NAMALWA (cell line): Measurements from ENCODE around the gene HNRNPA3.
"Not testable (repeated sequence)": the region's sequence is repeated elsewhere in the genome, so short reads cannot be mapped to it uniquely, and the experiment has no call there.

Experiments
- DNase-seq: peaks from one replicate; pipeline ENCODE4 v3.0.0-alpha.2; 2015; ENCODE audit warnings: low spot score

HNRNPA3 gene

DNA sequence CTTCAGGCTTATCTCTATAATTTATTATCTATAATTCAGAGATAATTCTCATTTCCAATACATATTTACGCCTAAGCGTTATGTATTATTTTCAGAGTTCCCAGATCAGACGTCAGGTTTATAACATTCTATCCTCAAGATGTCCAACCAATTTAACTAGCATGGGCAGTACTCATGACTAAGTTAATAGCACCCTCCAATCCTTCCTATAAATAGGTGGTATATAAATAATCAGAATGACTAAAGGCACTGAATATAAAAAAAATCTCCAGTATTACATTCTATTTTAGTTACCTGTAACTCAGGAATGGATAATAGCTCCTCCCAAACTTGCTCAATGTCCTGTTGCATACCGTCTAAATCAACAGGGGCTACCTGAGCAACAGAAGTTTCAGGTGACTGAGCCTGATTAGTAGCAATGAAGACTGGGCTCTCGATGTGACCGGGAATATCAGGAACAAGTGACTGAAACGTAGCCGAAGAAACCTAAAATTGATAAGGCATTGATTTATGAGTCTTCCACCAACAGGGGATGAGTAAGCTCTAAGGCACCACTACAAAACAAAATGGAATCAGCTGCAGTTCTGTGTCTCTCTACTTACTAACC is 19.6 kb downstream of the HNRNPA3 start:
- DNase-seq, result no peak

DNA sequence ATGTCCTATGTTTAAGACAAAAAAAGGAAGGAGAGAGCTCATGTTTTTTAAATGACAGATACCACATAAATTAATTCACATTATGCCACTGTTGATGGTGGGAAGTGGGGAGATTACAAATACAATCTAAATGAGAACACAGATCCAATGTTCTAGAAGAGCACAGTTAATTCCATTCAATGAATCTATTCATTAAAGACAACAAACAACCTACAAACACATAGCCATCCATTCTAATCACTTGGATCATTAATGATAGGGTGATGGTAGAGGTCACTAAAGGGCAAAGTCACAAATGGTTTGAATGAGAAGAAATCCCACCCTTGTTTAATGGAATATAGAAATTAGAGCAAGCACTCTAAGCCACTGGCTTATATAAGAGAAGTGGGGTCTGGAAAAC is 21.7 kb downstream of the HNRNPA3 start:
- no peak for DNase-seq

DNA sequence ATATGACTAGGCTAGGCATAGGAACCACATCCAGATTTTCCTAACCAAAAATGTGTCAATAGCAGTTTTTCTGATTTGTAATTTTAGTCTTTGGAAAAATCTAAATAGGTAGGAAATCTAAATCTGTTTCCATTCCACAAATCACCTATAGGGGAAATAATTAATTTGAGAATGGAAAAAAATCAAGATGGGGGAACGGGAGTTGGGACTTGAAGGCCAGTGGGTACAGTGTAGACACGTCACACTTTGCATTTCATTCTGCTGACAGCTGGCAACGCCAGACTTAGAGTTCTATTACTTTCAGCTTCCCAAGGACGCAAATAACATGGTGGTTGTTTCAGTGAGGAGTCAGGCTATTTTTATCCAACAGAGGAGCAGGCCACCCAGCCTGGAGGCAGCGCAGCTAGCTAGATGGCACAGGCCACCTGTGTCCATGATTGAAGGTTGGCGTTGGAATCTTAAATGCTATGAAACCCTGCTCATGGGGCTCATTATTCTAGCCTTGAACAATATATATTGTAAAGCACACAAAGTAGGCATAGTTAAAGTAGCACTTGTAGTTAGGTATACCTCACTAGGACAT is 23.4 kb downstream of the HNRNPA3 start:
- DNase-seq, result no peak

DNA sequence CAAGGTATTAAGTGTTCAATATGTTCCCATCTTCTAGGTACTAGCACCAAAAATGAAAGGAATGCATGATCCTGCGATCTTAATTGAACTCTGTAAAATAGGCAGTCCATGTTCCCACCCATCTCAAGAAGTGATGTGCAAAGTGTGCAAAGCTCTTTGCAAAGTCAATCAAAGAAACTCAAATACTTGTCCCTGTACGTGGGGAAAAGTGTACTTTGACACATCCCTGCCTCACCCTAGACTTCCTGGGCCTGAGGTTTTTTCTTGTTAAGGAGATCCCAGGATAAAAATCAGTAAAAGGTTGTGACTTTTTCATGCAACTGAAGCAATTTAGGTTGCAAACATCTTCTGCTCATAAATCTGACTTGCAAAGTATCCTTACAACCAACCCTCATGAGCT is 25.3 kb downstream of the HNRNPA3 start:
- no peak for DNase-seq

DNA sequence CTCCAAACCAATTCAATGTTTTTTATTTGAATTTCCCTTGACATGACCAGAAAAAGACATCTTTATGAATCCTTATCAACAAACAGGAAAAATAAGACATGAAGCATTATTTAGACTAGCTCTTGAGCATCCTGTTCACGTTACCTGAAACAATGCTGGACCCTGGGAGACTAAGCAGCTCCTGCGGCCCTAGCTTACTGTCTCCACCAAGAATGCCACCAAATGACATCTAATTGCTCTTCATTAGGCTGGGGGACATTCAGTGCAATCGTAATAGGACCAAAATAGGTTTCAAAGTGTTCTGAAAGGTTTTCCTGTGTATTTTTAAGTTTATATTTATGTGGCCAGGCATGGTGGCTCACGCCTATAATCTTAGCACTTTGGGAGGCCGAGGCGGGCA is 26.5 kb downstream of the HNRNPA3 start:
- DNase-seq, result no peak

DNA sequence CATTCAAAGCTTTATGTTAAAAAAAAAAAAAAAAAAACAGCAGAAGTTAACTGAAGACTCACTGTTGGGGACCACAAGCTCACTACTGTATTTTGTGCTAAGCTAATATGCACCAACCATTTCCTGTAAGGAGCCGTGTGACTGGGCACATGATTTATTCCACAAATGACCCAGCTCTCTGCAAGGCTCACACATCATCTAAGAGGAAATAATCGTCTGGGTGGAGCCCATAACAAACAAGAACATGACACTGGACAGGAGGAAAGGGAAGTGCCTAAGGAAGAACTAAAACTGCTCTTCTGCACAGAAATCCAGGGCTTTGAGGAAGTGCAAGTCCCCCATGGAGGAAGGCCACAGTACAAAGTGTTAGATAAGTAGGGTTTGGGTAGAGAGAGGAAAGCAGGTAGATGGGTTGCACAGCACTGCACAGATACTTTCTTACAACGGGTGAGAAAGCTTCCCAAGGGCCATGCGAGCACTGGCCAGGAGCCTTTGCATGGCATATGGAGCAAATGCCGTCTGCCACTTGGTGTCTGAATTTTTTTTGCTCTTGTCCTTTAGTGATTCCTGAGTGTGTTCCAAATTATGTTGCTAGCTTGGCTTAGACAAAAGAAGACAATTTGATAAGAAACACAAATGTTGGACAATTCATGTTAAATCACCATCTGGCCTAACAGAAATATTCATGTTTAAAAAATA is 27.5 kb downstream of the HNRNPA3 start:
- peak; percentile 50 for DNase-seq

DNA sequence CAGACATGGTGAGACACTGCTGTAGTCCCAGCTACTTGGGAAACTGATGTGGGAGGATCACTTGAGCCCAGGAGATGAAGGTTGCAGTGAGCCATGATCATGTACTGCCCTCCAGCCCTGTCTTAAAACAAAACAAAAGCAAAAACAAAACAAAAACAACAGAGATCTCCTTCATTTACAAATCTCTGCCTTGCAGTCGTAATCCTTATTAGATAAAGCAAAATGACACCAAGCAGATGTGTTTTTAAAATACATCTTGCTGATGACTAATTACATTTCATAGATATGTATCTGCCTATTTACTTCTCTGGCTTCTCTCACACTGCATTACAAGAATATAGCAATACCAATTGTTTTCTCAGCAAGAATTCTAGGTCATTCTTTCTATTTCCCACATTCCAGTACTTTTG is 29.1 kb downstream of the HNRNPA3 start:
- no peak for DNase-seq

DNA sequence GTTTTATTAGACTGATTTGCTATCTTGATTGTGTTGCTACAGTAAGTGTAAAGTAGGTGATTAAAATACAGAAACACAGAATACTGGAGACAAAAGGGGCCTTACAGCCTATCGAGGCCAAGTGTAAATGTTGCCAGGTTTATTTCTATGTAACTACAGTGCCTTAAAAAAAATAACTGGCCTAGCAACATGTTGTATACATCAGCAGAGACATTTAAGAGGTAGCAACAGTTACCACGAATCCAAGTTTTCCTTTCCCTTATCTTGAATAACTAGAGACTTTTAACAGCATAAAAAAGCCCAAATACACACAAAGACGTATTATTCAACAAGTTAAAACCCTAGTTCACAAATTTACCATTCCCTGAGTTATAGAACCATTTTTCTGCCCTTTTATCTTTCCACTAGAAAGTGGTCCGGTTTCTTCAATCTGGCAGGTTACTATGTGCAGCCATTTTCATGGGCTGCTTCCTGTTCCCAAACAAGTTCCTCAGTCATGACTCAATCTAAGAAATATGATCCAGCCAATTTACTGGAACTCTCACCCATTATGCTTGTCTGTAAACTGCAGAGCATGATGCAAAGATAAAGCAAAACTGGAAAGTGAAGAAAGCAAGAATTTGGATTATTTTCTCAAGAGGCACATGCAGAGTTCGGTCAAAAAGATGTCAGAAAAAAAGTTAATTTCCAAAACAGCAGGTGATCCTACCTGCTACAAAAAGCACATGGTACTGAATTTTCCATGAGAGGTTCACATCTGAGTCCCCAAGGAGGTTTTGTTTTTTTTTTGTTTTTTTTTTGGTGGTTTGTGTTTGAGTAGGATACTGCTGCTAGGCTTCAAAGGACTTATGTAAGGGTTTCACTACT is 29.8 kb downstream of the HNRNPA3 start:
- DNase-seq, result no peak

DNA sequence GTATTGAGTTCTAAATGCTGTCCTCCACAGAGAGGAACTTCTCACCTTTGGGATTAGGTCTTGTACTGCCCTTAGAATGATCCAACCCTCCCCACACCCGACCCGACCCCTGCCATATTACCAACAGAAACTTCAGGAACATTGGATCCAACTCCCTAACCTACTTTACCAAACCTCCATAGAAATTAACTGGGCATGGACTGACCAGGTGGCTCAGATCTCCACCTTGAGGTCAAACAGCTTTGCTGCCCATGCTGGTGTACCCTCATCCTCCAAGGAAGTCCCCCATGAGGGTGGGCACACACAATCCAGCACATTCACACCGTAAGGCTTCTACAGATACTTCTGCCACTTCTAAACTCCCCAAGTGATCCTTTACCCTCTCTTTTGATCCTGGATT is 30.5 kb downstream of the HNRNPA3 start:
- DNase-seq, result no peak

DNA sequence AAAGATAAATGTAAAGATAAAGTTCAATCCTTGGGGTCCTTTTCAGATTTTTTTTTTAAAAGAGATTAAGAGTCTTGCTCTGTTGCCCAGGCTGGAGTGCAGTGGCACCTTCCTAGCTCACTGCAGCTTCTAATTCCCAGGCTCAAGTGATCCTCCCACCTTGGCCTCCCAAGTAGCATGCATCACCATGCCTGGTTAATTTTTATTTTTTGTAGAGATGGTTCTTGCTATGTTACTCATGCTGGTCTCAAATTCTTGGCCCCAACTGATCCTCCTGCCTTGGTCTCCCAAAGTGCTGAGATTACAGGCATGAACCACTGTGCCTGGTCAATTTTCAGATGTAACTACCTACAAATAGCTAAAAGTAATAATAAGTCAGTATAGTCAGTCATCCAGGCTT is 30.9 kb downstream of the HNRNPA3 start:
- DNase-seq, result no peak

DNA sequence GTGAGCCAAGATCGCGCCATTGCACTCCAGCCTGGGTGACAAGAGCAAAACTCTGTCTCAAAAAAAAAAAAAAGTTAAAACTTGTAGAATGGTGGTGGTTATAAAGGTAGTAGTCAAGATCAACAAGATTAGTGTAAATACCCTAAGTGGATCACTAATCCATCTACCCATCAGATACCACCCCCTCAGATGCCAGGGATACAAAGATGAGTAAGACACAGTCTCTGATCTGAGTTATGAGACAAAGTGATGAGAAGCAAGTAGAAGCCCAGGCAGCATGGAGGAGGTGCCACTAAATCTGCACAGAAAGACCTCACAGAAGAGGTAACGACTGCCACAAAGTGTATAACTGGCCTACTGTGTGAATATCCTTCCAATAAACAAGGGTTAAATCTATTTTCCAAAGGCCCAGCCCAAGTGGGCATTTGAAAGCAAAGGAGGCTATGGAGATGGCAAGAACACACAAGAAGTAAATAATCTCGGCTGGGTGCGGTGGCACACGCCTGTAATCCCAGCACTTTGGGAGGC is 31.7 kb downstream of the HNRNPA3 start:
- no peak for DNase-seq

DNA sequence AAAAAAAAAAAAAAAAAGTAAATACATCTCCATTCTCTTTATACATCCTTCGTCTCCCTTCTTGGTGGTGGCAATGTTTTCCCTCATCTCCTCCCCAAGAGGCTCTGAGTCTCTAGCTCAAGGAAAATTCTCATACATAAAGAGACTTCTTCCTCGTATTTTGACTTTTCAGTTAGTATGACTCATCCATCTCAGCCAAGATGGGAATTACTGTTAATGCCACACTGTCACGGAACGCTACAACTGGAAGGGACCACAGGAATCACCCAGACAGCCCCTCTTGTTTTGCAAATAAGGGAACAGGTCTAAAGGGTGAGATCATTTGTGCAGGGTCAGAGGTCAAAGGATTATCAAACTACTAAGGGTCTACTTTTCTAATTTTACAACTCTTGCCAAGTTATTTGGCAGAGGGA is 32.4 kb downstream of the HNRNPA3 start:
- DNase-seq, result no peak

DNA sequence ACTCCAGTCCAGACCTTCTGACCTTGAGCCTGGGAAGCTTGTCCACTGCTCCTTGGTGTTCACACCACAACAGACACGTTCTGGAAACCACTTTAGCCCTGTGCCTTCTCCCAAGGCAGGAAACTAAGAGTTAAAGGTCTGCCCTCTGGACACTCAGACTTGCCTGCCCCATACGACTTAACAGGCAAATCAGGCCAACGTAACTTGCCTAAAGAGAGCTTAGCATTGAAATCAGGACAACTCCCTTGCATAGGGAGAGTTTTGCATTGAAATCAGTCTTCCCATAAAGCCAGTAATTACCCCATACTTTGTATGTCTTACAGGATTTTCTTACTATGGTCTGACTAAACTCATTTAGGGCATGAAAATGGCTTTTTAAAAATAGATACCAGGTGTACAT is 33.4 kb downstream of the HNRNPA3 start:
- DNase-seq, result no peak

DNA sequence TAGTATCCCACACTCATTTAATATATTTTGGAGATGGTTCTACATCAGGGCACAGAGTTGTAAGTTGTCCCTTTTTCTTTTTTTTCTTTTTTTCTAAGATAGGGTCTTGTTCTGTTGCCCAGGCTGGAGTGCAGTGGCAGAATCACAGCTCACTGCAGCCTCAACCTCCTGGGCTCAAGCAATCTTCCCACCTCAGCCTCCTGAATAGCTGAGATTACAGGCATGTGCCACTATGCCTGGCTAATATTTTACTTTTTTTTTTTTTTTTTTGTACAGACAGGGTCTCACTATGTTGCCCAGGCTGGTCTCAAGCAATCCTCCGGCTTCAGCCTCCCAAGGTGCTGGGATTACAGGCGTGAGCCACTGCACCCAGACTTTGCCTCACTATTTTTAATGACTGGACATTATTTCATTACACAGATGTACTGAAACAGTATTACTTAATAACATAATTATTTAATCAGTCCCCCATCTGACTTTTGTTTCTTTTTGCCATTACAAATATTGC is 34.0 kb downstream of the HNRNPA3 start:
- not testable (repeated sequence) for DNase-seq

DNA sequence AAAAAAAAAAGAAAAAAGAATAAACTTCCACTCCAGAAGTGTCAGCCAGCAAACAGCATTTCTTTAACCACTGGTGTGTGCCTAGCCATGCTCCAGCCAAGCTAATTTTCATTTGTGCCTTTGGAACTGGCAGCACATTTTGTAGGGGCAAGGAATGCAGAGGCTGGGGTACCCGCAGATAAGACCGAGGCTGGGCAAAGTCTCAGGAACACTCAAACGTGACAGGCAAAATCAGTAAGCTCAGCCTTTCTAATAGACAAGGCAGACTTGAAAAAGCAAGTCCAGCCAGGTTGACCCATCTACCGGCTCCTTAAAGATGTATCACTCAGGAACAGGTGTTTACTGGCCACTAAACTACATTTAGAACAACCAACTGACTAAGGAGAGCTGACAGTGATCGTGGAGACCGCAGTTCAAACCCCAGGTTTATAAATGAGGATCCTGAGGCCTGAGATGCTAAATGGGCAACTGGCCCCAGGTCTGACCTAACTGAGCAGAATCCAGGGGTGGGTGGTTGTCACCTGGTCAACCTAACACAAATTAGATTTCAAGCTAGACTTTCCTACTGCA is 35.2 kb downstream of the HNRNPA3 start:
- DNase-seq, result no peak

DNA sequence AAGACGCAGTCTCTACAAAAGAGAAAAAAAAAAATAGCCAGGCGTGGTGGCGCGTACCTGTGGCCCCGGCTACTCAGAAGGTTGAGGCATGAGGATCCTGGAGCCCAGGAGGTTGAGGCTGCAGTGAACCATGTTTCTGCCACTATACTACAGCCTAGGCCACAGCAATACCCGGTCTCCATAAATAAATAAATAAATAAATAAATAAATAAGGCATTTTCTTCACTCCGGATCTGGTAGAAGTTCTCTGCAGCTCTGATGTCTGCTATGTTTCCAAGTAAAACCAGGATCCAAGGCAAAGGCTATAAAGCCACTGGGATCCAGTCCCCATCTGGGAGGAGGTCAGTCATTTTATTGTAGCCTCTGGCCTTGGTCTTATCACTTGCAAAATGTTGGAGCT is 36.4 kb downstream of the HNRNPA3 start:
- DNase-seq, result no peak

DNA sequence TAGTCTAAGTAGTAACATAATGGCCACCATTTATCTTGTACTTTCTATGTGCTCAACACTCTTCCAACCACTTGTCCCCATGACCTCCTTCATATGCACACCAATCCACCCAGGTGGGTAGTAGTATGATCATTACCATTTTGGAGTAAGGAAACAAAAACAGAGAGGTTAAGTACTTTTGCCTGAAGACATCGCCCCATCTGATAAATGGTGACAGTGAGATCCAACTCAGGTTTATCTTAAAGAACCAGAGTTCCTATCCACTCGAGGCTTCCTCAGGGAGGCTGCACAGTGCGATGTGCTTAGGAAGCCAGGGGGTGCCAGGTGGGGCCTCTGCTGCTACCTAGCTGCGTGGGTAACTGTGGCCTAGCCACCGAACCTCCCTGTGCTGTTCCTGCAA is 37.9 kb downstream of the HNRNPA3 start:
- DNase-seq, result no peak

DNA sequence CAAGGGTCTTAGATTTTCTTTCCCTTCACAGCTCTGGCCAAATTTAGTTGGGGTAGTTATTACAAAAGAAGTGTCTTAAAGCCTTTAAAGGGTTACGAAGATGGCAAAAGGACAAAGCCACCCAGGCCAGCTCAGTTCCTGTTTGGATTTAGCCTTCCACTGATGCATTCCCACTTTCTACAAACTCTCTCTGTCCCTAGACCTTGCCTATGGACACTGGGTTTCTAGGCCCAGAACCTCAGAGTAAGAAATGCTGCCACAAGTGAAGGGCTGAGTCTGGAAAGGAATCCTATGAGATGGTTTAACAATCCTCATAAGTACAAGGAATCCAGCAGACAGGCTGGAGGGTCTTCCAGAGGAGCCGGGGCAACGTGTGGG is 38.6 kb downstream of the HNRNPA3 start:
- DNase-seq, result no peak

DNA sequence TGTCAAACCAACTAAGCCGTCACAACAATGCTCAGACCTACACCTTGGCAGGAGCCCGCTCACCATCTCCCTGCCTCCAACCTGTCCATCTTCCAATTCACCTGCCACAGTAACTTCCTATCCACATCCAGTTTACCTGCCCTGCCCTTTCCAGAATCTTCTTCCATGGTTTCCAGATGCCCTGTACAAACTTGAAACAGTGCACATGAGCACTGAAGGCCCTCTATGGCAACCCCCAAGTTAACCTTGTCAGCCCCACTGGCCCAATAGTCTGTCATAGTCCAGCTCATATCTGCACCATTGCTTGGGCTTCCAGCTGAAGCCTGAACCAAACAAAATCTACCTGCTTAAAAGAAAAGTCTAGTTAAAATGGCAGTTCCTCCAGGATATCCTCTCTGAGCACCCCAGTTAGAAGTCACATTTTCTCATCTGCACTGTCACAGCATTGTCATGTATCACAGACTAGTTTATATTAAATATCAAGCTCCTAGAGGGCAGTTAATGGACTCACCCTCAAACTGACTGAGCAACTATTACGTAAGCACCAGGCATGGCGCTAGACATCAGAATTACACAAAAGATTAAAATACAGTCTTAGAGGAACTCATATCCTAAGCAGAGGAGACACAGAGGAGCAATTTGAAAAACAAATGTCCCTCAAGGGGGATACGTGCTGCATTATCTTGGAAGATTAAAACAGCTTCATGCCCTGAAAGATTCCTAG is 40.4 kb downstream of the HNRNPA3 start:
- DNase-seq, result no peak

DNA sequence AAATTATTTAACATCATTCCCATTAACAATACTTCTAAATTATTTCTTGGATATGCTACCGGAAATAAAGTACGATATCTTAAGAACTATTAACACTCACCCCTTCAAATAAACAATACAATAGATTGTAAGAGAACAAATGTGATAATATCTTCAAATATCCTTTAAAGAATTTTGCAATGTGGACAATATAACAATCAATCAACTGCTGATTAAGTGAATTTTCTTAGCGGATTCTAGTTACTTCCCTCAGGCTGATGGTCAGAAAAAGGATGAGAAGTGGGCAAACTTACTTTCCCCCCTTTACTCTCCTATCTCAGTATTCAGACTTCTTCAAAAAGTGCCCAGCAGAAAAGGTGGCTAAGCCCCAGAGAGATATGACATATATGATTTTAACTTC is 41.1 kb downstream of the HNRNPA3 start:
- no peak for DNase-seq
